Retina (tissue), 1 donor: ENCODE data around the gene SMARCD3.

Experiments used
- DNase-seq: peaks from one replicate; pipeline ENCODE4 v3.0.0-alpha.2; 2016

Gene SMARCD3

GRCh38 chr7:151246851-151247580, 1.5 kb downstream of the SMARCD3 start:
- DNase-seq = peak; percentile 32

GRCh38 chr7:151246102-151246850, 2.2 kb downstream of the SMARCD3 start:
- DNase-seq = no peak

GRCh38 chr7:151245360-151246101, 3.0 kb downstream of the SMARCD3 start:
- DNase-seq = peak; percentile 67

- DNase-seq = peak; percentile 45
These were observed 3.6 kb downstream of the SMARCD3 start for GRCh38 chr7:151244841-151245346.

- DNase-seq = peak; percentile 76
These were observed 4.2 kb downstream of the SMARCD3 start for GRCh38 chr7:151244196-151244840.

GRCh38 chr7:151243408-151244195, 4.9 kb downstream of the SMARCD3 start:
- DNase-seq = peak; percentile 27

GRCh38 chr7:151243045-151243349, 5.5 kb downstream of the SMARCD3 start:
- DNase-seq = no peak

GRCh38 chr7:151242159-151243044, 6.1 kb downstream of the SMARCD3 start:
- DNase-seq = no peak

GRCh38 chr7:151241755-151242096, 6.8 kb downstream of the SMARCD3 start:
- DNase-seq = no peak

- no peak for DNase-seq
These were observed 7.3 kb downstream of the SMARCD3 start for GRCh38 chr7:151240942-151241754.

- DNase-seq = no peak
These were observed 8.0 kb downstream of the SMARCD3 start for GRCh38 chr7:151240536-151240935.

- DNase-seq = no peak
These were observed 8.5 kb downstream of the SMARCD3 start for GRCh38 chr7:151239837-151240459.

- DNase-seq = no peak
These were observed 9.3 kb downstream of the SMARCD3 start for GRCh38 chr7:151238924-151239836.

GRCh38 chr7:151238190-151238810, 10.2 kb downstream of the SMARCD3 start:
- no peak for DNase-seq

- no peak for DNase-seq
These were observed 11.0 kb downstream of the SMARCD3 start for GRCh38 chr7:151237244-151238189.

- no peak for DNase-seq
These were observed 12.1 kb downstream of the SMARCD3 start for GRCh38 chr7:151236406-151236805.
